ENCODE results near the gene PARP12.

GRCh38 chr7:140067052-140067451 lies 4.3 kb upstream of the PARP12 start:
- TF ChIP-seq CTCF (IDR thresholded peaks at IDR 0.05; ENCODE audit: insufficient read depth, low read depth, low read length) (no peak), EZH2 (IDR thresholded peaks at IDR 0.05; ENCODE audit: insufficient read depth, low read length) (no peak)
